HL-60 (cell line): ENCODE data around the gene GAK.

ENCODE experiments used
- DNase-seq, 2 experiments: peaks; one replicate each; pipeline ENCODE4 v3.0.0-alpha.2; 2010 to 2020; ENCODE audit warnings: low read depth in 1 of 2, low spot score in 1 of 2
- H3K27ac ChIP-seq: fragments of 250-450 bp; sonication (Bioruptor Pico); replicated peaks from 2 replicates; pipeline ENCODE4 v1.5.1; 2020; ENCODE audit warnings: mild to moderate bottlenecking, moderate library complexity
- H3K27me3 ChIP-seq: fragments of 250-450 bp; sonication (Bioruptor Pico); 2 replicates; pipeline ENCODE4 v1.5.1; 2021; ENCODE audit warnings: mild to moderate bottlenecking, moderate library complexity; ENCODE audit not compliant: insufficient read depth, poor library complexity, severe bottlenecking
- H3K4me3 ChIP-seq: replicated peaks from 2 replicates; pipeline ENCODE4 v1.5.1; 2011; ENCODE audit warnings: mild to moderate bottlenecking, control low read depth, low read length; ENCODE audit not compliant: insufficient read depth
- GABPA ChIP-seq: IDR thresholded peaks from 2 replicates; pipeline ENCODE4 v1.6.1; 2012; ENCODE audit warnings: low read depth
- POLR2AphosphoS5 ChIP-seq: IDR thresholded peaks from 2 replicates; pipeline ENCODE4 v1.6.1; 2012; ENCODE audit warnings: low read depth
- SPI1 ChIP-seq: IDR thresholded peaks from 2 replicates; pipeline ENCODE4 v1.6.1; 2012; ENCODE audit warnings: low read depth, mild to moderate bottlenecking, borderline replicate concordance
- TF ChIP-seq, protein P1 (sequence below): IDR thresholded peaks from 2 replicates; pipeline ENCODE4 v1.6.1; 2012; ENCODE audit warnings: low read depth; ENCODE audit not compliant: insufficient replicate concordance
- TF ChIP-seq, protein P2 (sequence below): IDR thresholded peaks from one replicate; pipeline ENCODE4 v1.5.1; 2011; ENCODE audit warnings: low read length, control low read depth, inconsistent platforms; ENCODE audit not compliant: insufficient read depth

The GAK gene

DNA sequence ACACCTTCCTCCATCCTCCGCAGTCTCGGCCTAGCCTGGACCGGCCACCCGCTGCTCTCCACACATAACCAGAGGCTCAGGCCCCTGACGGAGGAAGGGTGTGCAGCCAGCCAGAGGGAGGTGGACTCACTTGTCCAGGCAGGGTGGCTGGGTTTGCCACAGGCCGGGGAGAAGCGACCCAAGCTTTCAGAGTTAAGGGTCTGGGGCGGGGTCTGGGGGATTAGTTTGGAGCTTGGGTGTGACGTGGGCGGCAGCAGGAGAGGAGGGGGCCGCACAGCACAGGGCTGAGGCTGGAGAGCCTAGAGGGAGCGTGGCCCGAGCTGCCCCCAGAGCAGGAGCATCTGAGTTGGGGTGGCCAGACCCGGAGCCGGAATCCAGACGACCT is 83.8 kb downstream of the GAK start:
- DNase-seq = no peak
- TF ChIP-seq POLR2AphosphoS5 (no peak), SPI1 (no peak), GABPA (no peak)
- TF ChIP-seq, protein P1, sequence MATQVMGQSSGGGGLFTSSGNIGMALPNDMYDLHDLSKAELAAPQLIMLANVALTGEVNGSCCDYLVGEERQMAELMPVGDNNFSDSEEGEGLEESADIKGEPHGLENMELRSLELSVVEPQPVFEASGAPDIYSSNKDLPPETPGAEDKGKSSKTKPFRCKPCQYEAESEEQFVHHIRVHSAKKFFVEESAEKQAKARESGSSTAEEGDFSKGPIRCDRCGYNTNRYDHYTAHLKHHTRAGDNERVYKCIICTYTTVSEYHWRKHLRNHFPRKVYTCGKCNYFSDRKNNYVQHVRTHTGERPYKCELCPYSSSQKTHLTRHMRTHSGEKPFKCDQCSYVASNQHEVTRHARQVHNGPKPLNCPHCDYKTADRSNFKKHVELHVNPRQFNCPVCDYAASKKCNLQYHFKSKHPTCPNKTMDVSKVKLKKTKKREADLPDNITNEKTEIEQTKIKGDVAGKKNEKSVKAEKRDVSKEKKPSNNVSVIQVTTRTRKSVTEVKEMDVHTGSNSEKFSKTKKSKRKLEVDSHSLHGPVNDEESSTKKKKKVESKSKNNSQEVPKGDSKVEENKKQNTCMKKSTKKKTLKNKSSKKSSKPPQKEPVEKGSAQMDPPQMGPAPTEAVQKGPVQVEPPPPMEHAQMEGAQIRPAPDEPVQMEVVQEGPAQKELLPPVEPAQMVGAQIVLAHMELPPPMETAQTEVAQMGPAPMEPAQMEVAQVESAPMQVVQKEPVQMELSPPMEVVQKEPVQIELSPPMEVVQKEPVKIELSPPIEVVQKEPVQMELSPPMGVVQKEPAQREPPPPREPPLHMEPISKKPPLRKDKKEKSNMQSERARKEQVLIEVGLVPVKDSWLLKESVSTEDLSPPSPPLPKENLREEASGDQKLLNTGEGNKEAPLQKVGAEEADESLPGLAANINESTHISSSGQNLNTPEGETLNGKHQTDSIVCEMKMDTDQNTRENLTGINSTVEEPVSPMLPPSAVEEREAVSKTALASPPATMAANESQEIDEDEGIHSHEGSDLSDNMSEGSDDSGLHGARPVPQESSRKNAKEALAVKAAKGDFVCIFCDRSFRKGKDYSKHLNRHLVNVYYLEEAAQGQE = no peak
- TF ChIP-seq, protein P2, sequence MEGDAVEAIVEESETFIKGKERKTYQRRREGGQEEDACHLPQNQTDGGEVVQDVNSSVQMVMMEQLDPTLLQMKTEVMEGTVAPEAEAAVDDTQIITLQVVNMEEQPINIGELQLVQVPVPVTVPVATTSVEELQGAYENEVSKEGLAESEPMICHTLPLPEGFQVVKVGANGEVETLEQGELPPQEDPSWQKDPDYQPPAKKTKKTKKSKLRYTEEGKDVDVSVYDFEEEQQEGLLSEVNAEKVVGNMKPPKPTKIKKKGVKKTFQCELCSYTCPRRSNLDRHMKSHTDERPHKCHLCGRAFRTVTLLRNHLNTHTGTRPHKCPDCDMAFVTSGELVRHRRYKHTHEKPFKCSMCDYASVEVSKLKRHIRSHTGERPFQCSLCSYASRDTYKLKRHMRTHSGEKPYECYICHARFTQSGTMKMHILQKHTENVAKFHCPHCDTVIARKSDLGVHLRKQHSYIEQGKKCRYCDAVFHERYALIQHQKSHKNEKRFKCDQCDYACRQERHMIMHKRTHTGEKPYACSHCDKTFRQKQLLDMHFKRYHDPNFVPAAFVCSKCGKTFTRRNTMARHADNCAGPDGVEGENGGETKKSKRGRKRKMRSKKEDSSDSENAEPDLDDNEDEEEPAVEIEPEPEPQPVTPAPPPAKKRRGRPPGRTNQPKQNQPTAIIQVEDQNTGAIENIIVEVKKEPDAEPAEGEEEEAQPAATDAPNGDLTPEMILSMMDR = no peak
- H3K4me3 ChIP-seq = no peak overlapping the region
- no peak overlapping the region for H3K27ac ChIP-seq
- no peaks in the 10 kb centered on the region for H3K27me3 ChIP-seq

DNA sequence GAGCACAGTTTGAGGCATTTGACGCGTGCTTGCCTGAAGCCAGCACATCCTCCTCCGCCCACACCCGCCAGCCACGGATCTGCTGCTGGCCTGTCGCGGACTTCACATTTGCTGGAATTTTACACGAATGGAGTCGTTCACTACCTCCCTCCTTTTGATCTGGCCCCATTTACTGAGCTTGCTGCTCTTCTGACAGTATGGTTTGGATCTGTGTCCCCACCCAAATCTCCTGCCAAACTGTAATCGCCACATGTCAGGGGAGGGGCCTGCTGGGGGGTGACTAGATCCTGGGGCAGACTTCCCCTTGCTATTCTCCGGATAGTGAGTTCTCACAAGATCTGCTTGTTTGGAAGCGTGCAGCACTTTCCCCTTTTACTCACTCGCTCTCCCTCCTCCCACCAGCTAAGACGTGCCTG is 86.3 kb downstream of the GAK start:
- TF ChIP-seq, protein P1 = no peak
- TF ChIP-seq GABPA (no peak), POLR2AphosphoS5 (no peak), SPI1 (no peak)
- TF ChIP-seq, protein P2 = no peak
- no peak overlapping the region for H3K27ac ChIP-seq
- no peak for DNase-seq
- no peak overlapping the region for H3K4me3 ChIP-seq
- H3K27me3 ChIP-seq = no peaks in the 10 kb centered on the region

DNA sequence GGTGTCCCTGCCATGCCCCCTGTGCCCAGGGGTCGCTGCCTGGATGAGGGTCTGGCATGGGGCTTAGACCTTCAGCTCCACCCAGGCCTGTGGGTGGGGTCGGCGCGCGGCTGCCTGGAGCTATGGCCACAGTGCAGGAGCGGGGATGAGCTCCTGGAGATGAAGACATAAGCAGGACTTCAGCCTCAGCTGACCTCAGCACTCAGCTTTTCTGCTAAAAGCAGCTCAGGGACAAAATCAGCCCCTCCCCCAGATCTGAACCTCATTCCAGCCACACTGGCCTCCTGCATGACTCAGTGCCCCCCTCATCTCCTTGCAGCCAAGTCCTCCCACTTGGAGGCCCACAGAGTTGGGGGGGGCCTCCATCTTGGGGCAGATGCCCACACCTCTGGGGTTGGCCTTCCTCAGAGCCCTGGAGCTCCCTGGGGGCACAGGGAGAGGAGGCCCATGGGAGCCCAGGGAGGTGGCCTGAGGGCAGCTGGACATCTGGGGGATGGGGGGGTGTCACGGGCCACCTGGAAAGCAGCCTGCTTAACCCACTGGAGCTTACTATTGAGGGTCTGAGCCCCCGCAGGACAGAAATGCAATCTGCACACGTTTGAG is 86.8 kb downstream of the GAK start:
- TF ChIP-seq POLR2AphosphoS5 (no peak), GABPA (no peak), SPI1 (no peak)
- TF ChIP-seq, protein P1 = no peak
- TF ChIP-seq, protein P2 = no peak
- H3K27ac ChIP-seq = no peak overlapping the region
- no peaks in the 10 kb centered on the region for H3K27me3 ChIP-seq
- no peak overlapping the region for H3K4me3 ChIP-seq
- no peak for DNase-seq
